HFFc6 (cell line): ENCODE measurements around the gene TIAM2. TPM values are rescaled to one million over a fixed set of nuclear protein-coding genes. Genes with fewer than 3 reads are reported as not detected.
A peak's percentile ranks its signal among the peaks of the same experiment; 100 is the strongest.

Experiments
- DNase-seq: peaks from one replicate; pipeline ENCODE4 v3.0.0-alpha.2; 2018
- H3K27ac Mint-ChIP-seq: 2 replicates; pipeline ENCODE4 v1.8.0; 2020; ENCODE audit warnings: mild to moderate bottlenecking, mixed read lengths
- H3K27me3 Mint-ChIP-seq: 2 replicates; pipeline ENCODE4 v1.8.0; 2021; ENCODE audit warnings: mild to moderate bottlenecking, moderate library complexity, mixed read lengths; ENCODE audit not compliant: insufficient read depth
- H3K36me3 Mint-ChIP-seq: 2 replicates; pipeline ENCODE4 v1.8.0; 2021; ENCODE audit warnings: low read depth, mixed read lengths
- H3K4me1 Mint-ChIP-seq: 2 replicates; pipeline ENCODE4 v1.8.0; 2020; ENCODE audit warnings: low read depth, mixed read lengths
- H3K4me3 Mint-ChIP-seq: 2 replicates; pipeline ENCODE4 v1.8.0; 2020; ENCODE audit warnings: mild to moderate bottlenecking, moderate library complexity, mixed read lengths
- H3K9me3 Mint-ChIP-seq: 2 replicates; pipeline ENCODE4 v1.8.0; 2020; ENCODE audit warnings: mild to moderate bottlenecking, mixed read lengths
- total RNA-seq, 6 experiments: library from RNA; stranded (reverse); fragmentation: NEBNext Ultra II Directional; extraction: Animal tissue kit (Norgen Biotek cat#: 25700); gene quantifications; 2 replicates in 1 of 6; 3 replicates in 5 of 6; pipeline ENCODE4 v1.2.3, GENCODE V29; 2021
- TF ChIP-seq, protein P1 (sequence below): fragments of 200-600 bp; sonication (generic); IDR thresholded peaks from 2 replicates; pipeline ENCODE4 v1.5.0; 2021; ENCODE audit warnings: antibody characterized with exemption, mild to moderate bottlenecking

Gene TIAM2
- total RNA-seq, 6 experiments from 2014 or later = 7.2 to 11.2 (median 9.4) TPM

- Mint-ChIP-seq H3K9me3 (no peaks in the 10 kb centered on the region), H3K4me3 (no peak overlapping the region), H3K4me1 (peaks cover 69% of the 10 kb centered on the region), H3K27me3 (no peaks in the 10 kb centered on the region; the same call in 1 of the 2 replicates), H3K27ac (peak overlapping the region; percentile 85), H3K36me3 (peaks cover 19% of the 10 kb centered on the region)
- peak; percentile 49 for DNase-seq
- TF ChIP-seq, protein P1, sequence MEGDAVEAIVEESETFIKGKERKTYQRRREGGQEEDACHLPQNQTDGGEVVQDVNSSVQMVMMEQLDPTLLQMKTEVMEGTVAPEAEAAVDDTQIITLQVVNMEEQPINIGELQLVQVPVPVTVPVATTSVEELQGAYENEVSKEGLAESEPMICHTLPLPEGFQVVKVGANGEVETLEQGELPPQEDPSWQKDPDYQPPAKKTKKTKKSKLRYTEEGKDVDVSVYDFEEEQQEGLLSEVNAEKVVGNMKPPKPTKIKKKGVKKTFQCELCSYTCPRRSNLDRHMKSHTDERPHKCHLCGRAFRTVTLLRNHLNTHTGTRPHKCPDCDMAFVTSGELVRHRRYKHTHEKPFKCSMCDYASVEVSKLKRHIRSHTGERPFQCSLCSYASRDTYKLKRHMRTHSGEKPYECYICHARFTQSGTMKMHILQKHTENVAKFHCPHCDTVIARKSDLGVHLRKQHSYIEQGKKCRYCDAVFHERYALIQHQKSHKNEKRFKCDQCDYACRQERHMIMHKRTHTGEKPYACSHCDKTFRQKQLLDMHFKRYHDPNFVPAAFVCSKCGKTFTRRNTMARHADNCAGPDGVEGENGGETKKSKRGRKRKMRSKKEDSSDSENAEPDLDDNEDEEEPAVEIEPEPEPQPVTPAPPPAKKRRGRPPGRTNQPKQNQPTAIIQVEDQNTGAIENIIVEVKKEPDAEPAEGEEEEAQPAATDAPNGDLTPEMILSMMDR = no peak
These were observed 279.4 kb downstream of the TIAM2 start for GRCh38 chr6:155274533-155274932.

DNA sequence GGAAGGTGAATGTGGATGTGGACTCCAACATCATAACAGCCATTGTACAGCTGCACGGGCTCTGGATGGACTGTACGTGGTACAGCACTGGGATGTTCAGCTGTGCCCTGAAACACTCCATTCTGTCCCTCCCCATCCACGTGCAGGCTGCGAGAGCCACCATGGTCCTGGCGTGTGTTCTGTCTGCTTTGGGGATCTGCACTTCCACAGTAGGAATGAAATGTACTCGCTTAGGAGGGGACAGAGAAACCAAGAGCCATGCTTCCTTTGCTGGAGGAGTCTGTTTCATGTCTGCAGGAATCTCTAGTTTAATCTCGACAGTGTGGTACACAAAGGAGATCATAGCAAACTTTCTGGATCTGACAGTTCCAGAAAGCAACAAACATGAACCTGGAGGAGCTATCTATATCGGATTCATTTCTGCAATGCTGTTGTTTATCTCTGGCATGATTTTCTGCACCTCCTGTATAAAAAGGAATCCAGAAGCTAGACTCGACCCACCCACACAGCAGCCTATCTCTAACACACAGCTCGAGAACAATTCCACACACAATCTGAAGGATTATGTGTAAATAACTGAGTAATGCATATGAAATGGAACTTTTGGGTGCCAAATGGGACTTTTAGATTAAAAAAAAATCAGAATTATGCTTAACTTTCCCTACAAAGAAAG, 280.8 kb downstream of the TIAM2 start:
- Mint-ChIP-seq H3K4me1 (peaks cover 75% of the 10 kb centered on the region), H3K27ac (peak overlapping the region; percentile 77), H3K4me3 (no peak overlapping the region), H3K27me3 (no peaks in the 10 kb centered on the region), H3K36me3 (peaks cover 23% of the 10 kb centered on the region), H3K9me3 (no peaks in the 10 kb centered on the region)
- DNase-seq = no peak
- TF ChIP-seq, protein P1 = no peak

GRCh38 chr6:155276638-155277037, 281.5 kb downstream of the TIAM2 start:
- Mint-ChIP-seq H3K9me3 (no peaks in the 10 kb centered on the region), H3K4me3 (no peak overlapping the region), H3K27ac (peak overlapping the region; percentile 27; the same call in 1 of the 2 replicates), H3K27me3 (no peaks in the 10 kb centered on the region), H3K36me3 (peaks cover 23% of the 10 kb centered on the region), H3K4me1 (peaks cover 75% of the 10 kb centered on the region)
- TF ChIP-seq, protein P1 = no peak
- DNase-seq = no peak

GRCh38 chr6:155278319-155279049, 283.4 kb downstream of the TIAM2 start:
- H3K27ac Mint-ChIP-seq = no peak overlapping the region
- no peak overlapping the region for H3K4me3 Mint-ChIP-seq
- DNase-seq = no peak

GRCh38 chr6:155284775-155285174, 289.7 kb downstream of the TIAM2 start:
- TF ChIP-seq, protein P1 = no peak
- Mint-ChIP-seq H3K27me3 (no peaks in the 10 kb centered on the region), H3K36me3 (peaks cover 16% of the 10 kb centered on the region), H3K9me3 (no peaks in the 10 kb centered on the region), H3K27ac (no peak overlapping the region), H3K4me3 (no peak overlapping the region), H3K4me1 (0 out of 2 replicates have a peak, but pooled peaks cover 6% of the 10 kb centered on the region)
- no peak for DNase-seq

More at GRCh38 chr6:155278319-155279049, 283.4 kb downstream of the TIAM2 start:
- Mint-ChIP-seq H3K27me3 (no peaks in the 10 kb centered on the region), H3K4me1 (peaks cover 61% of the 10 kb centered on the region), H3K36me3 (peaks cover 25% of the 10 kb centered on the region), H3K9me3 (no peaks in the 10 kb centered on the region)
- TF ChIP-seq, protein P1 = no peak
